Measurements from ENCODE around the gene GPAM.
"Not testable (repeated sequence)": the region's sequence is repeated elsewhere in the genome, so short reads cannot be mapped to it uniquely, and the experiment has no call there.

The GPAM gene

DNA sequence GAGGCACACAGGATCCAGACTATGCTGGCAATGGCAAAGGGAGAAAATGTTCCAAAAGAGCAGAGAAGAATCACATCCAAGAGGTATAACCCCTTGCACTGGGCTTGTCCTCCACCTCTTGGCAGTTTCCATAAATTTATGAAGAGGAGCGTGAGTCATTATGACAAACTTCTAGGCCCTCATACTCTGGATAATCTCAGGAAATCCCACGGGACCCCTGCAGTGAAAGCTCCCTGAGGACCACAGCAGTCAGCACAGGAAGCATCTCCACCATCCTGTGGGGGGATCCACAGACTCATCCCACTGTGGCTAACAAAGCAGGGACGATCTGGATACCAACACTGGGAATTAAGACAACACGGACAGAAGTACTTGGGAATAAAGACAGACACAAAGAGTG lies 30.3 kb upstream of the GPAM start:
- Histone ChIP-seq H3K4me1 (ENCODE audit: control insufficient read depth, insufficient read depth, low read length) (no peaks in the 10 kb centered on the region), H3K4me3 (ENCODE audit: low read length) (no peak overlapping the region), H3K36me3 (ENCODE audit: control insufficient read depth, insufficient read depth, low read length) (no peaks in the 10 kb centered on the region), H3K27me3 (ENCODE audit: control insufficient read depth, insufficient read depth, low read length) (peaks cover 3% of the 10 kb centered on the region), H3K9ac (ENCODE audit: low read length) (no peak overlapping the region), H3K9me3 (ENCODE audit: control insufficient read depth, low read length) (no peaks in the 10 kb centered on the region)

DNA sequence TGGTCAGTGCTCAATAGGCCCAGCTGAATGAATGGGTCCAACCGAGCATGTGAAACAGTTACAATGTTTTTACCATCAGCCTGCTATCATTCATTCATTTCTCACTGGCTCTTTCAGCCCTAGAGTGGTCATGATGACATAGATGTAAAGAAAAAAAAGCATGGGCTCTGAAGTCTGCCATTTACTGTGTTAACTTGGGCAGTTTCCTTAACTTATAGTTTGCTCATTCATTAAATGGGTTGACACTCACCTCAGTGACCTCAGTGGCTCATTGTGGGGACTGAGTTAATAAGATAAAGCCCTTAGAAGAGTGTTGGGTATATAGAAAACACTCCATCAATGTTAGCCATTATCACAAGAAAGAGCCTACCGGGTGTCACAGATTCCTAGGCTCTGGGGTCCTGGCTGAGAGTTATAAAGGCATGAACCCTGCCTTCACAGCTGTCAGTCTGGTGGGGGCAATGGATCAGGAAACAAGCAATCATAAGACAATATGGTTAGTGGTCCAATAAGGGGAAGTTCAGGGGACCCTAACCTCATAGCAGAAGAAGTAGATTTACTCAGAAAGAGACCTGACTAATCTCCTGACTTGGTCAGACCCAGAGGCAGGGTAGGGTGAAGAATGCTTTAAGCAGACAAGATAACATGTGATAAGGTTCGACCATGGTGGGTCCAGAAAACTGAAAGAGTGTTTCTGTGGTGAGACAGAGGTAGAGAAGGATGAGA lies 29.7 kb upstream of the GPAM start:
- Histone ChIP-seq H3K4me1 (ENCODE audit: control insufficient read depth, insufficient read depth, low read length) (no peaks in the 10 kb centered on the region), H3K4me3 (ENCODE audit: low read length) (no peak overlapping the region), H3K9ac (ENCODE audit: low read length) (no peak overlapping the region), H3K9me3 (ENCODE audit: control insufficient read depth, low read length) (no peaks in the 10 kb centered on the region), H3K27me3 (ENCODE audit: control insufficient read depth, insufficient read depth, low read length) (peaks cover 3% of the 10 kb centered on the region), H3K36me3 (ENCODE audit: control insufficient read depth, insufficient read depth, low read length) (no peaks in the 10 kb centered on the region)

DNA sequence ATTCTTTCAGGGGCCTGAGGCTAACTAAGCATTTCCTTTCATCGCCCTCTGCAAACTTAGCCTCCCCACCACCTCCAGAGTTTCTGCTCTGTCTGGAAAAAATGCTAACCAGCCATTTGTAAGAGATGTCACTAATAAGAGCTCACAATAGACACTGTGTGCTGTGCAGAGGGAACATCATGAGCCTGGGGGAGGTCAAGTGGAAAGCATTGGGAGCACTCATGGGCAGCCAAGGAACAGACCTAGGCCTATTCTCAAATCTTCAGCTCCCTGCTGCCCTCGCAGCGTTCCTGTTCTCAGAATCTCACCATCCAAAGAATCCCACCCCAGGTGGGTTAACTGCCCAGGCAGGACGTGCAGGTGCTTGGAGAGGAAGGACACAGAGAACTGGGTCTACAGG lies 27.1 kb upstream of the GPAM start:
- H3K9ac ChIP-seq (ENCODE audit: low read length): no peak overlapping the region
- peaks cover 3% of the 10 kb centered on the region for H3K27me3 ChIP-seq (ENCODE audit: control insufficient read depth, insufficient read depth, low read length)
- H3K9me3 ChIP-seq (ENCODE audit: control insufficient read depth, low read length): no peaks in the 10 kb centered on the region
- H3K4me1 ChIP-seq (ENCODE audit: control insufficient read depth, insufficient read depth, low read length): no peaks in the 10 kb centered on the region
- no peaks in the 10 kb centered on the region for H3K36me3 ChIP-seq (ENCODE audit: control insufficient read depth, insufficient read depth, low read length)
- no peak overlapping the region for H3K4me3 ChIP-seq (ENCODE audit: low read length)

DNA sequence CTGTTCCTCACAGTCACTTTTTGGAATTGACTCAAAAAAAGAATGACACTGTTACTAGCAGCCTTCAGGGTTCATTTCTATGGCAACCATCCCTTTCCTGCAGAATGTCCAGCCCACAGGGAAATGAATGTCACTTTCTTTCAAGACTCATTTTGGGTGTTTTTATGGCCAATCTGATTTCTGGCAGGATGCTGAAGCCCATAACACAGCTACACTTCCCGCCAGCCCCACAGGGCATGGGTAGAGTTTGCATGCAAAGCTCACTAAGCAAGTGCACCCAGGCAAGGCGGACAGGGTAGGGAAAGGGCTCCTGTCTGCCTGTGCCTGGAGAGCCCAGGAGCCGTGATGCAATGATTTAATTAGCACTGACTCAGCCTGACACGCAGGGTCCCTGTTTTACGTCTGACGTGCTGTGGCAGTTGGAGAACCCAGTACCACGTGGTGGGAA lies 26.1 kb upstream of the GPAM start:
- no peaks in the 10 kb centered on the region for H3K9me3 ChIP-seq (ENCODE audit: control insufficient read depth, low read length)
- no peaks in the 10 kb centered on the region for H3K36me3 ChIP-seq (ENCODE audit: control insufficient read depth, insufficient read depth, low read length)
- H3K4me3 ChIP-seq (ENCODE audit: low read length): no peak overlapping the region
- no peaks in the 10 kb centered on the region for H3K4me1 ChIP-seq (ENCODE audit: control insufficient read depth, insufficient read depth, low read length)
- H3K9ac ChIP-seq (ENCODE audit: low read length): no peak overlapping the region
- peaks cover 3% of the 10 kb centered on the region for H3K27me3 ChIP-seq (ENCODE audit: control insufficient read depth, insufficient read depth, low read length)

DNA sequence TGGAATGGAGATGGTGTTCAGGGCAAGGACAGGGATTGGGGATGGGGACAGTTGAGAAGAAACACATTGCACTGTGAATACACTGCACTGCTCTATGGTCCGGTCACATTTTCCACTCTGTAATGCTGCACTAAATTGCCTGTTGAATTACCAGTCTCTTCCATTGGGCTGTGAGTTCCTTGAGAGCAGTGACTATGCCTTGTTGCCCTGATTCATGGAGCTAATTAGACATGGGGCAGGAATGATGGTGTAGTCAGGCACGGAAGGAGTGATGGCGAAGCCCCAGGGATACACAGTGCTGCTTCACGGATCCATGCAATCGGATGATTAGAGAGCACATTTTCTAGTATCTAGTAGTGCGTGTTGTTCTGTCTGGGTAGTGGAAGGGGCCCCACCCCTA lies 25.4 kb upstream of the GPAM start:
- Histone ChIP-seq H3K9me3 (ENCODE audit: control insufficient read depth, low read length) (no peaks in the 10 kb centered on the region), H3K27me3 (ENCODE audit: control insufficient read depth, insufficient read depth, low read length) (no peaks in the 10 kb centered on the region), H3K4me3 (ENCODE audit: low read length) (no peak overlapping the region), H3K9ac (ENCODE audit: low read length) (no peak overlapping the region), H3K36me3 (ENCODE audit: control insufficient read depth, insufficient read depth, low read length) (no peaks in the 10 kb centered on the region), H3K4me1 (ENCODE audit: control insufficient read depth, insufficient read depth, low read length) (no peaks in the 10 kb centered on the region)

DNA sequence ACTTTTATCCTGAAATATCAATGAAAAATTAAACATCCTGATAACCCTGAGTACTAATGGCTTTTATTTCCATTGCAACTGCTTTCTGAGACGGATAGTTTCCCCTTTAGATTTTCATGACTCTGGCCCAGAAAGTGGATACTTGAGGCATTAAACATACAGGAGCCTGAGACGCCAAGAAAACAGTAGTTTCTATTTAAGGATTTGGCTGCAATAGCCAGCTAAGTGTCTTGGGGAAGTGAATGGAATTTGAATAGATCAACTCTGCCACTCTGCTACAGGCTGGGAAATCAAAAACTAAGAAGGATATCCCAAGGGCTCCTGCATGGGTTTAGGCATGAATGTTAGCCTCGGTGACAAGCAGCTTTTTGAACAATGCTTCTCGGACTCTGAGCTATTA lies 24.7 kb upstream of the GPAM start:
- Histone ChIP-seq H3K4me1 (ENCODE audit: control insufficient read depth, insufficient read depth, low read length) (no peaks in the 10 kb centered on the region), H3K36me3 (ENCODE audit: control insufficient read depth, insufficient read depth, low read length) (no peaks in the 10 kb centered on the region), H3K9ac (ENCODE audit: low read length) (no peak overlapping the region), H3K9me3 (ENCODE audit: control insufficient read depth, low read length) (no peaks in the 10 kb centered on the region), H3K4me3 (ENCODE audit: low read length) (no peak overlapping the region), H3K27me3 (ENCODE audit: control insufficient read depth, insufficient read depth, low read length) (no peaks in the 10 kb centered on the region)

DNA sequence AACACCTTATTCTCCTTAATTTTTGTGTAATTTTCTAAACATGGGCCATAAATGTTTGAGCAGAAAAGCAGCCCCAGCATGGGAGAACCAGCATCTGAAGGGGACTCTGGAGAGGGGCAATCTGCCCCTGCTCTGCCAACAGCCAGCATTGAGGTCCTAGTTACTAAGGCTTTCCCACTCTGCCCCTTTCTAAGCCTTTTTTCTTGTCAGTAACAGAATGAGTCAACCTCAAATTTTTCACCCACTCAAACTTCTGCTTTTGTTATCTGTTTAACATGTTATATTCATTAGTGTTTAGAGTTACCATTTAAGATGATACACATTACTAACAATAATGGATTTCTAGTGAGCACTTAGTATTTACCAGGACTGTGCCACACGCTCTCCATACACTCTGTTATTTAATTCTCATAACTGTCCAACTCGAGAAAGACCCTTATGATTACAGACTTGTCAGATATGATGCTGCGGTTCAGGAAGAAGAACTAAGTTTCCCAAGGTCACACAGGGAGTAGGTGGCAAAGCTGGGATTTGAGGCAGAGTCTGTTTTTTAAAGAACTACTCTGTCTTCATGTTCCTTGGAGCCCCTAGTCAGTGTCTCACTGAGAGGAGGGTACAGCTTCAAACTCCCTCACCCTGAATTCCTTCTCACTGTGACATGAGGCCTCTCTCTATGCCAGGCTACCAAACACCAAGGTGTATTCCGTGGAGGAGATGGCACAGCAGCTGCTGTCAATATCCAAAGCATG lies 19.9 kb upstream of the GPAM start:
- H3K9ac ChIP-seq (ENCODE audit: low read length): no peak overlapping the region
- no peak overlapping the region for H3K4me3 ChIP-seq (ENCODE audit: low read length)
- no peaks in the 10 kb centered on the region for H3K4me1 ChIP-seq (ENCODE audit: control insufficient read depth, insufficient read depth, low read length)

DNA sequence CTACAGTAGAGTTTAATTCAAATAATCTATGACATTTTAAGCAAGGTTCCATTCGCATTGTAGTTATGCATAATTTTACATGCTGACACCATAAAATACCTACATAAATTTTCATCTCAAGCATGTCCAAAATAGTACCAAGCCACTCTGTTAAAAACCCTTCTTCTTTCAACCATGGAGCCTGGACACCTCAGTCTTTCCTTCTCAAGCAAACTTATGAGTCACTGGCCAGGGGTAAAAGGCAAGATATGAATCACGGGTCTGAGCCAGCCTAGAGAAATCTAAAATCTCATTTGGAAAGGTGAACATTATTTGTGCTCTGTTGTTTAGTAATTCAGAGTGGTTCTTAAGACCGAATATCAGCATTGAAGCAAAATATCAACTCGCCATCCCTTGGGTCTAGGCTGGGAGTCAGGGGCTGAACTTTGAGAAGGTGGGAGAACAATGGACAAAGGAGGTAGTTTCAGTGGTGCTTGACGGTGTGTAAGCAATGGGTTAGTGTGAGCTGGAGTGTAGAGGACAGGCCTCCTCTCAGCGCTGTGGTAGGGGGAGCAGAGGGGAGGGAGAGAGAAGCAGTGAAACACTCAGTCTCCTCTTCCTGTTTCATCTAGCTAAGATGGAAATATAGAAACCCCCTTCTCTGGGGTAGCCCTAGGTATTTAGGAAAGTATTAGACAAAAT lies 19.1 kb upstream of the GPAM start:
- Histone ChIP-seq H3K9ac (ENCODE audit: low read length) (no peak overlapping the region), H3K4me3 (ENCODE audit: low read length) (no peak overlapping the region), H3K9me3 (ENCODE audit: control insufficient read depth, low read length) (no peaks in the 10 kb centered on the region), H3K36me3 (ENCODE audit: control insufficient read depth, insufficient read depth, low read length) (no peaks in the 10 kb centered on the region), H3K4me1 (ENCODE audit: control insufficient read depth, insufficient read depth, low read length) (no peaks in the 10 kb centered on the region), H3K27me3 (ENCODE audit: control insufficient read depth, insufficient read depth, low read length) (no peaks in the 10 kb centered on the region)

More for the DNA sequence above, 19.9 kb upstream of the GPAM start:
- Histone ChIP-seq H3K36me3 (ENCODE audit: control insufficient read depth, insufficient read depth, low read length) (no peaks in the 10 kb centered on the region), H3K27me3 (ENCODE audit: control insufficient read depth, insufficient read depth, low read length) (no peaks in the 10 kb centered on the region), H3K9me3 (ENCODE audit: control insufficient read depth, low read length) (no peaks in the 10 kb centered on the region)

DNA sequence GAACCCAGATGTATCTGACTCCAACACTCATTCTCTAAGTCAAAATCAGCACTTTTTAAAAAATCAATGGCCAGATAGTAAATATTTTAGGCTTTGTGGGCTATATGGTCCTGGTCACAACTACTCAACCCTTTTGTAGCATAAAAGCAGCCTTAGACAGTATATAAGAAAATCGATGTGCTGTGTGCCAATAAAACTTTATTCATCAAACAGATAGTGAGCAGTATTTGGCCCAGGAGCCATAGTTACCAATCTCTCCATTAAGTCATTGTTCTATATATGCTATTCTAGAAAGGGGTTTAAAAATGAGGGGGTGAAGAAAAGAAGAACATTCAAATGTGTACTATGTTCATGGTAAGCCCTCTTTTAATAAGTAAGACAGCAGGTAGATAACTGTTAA lies 18.5 kb upstream of the GPAM start:
- no peaks in the 10 kb centered on the region for H3K9me3 ChIP-seq (ENCODE audit: control insufficient read depth, low read length)
- H3K9ac ChIP-seq (ENCODE audit: low read length): no peak overlapping the region
- no peak overlapping the region for H3K4me3 ChIP-seq (ENCODE audit: low read length)
- no peaks in the 10 kb centered on the region for H3K36me3 ChIP-seq (ENCODE audit: control insufficient read depth, insufficient read depth, low read length)
- H3K27me3 ChIP-seq (ENCODE audit: control insufficient read depth, insufficient read depth, low read length): no peaks in the 10 kb centered on the region
- no peaks in the 10 kb centered on the region for H3K4me1 ChIP-seq (ENCODE audit: control insufficient read depth, insufficient read depth, low read length)

DNA sequence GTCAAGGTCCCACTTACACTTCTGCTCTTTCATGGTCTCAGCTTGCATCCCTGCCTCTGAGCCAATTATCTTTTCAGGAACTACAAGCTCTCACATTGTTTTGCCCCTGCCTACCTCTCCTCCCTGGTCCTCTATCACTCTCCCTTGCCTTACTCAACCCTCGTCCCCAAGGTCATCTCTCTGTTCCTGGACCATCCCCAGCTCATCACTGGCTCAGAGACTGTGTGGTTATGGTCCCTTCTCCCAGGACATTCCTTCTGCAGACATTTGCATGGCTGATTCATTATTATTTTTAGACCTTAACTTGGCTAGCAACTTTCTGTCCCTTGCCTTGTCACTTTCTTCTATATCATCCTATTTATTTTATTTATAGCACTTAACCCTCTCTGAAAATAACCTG lies 17.8 kb upstream of the GPAM start:
- Histone ChIP-seq H3K36me3 (ENCODE audit: control insufficient read depth, insufficient read depth, low read length) (no peaks in the 10 kb centered on the region), H3K27me3 (ENCODE audit: control insufficient read depth, insufficient read depth, low read length) (no peaks in the 10 kb centered on the region), H3K9me3 (ENCODE audit: control insufficient read depth, low read length) (no peaks in the 10 kb centered on the region), H3K4me3 (ENCODE audit: low read length) (no peak overlapping the region), H3K9ac (ENCODE audit: low read length) (no peak overlapping the region), H3K4me1 (ENCODE audit: control insufficient read depth, insufficient read depth, low read length) (no peaks in the 10 kb centered on the region)

DNA sequence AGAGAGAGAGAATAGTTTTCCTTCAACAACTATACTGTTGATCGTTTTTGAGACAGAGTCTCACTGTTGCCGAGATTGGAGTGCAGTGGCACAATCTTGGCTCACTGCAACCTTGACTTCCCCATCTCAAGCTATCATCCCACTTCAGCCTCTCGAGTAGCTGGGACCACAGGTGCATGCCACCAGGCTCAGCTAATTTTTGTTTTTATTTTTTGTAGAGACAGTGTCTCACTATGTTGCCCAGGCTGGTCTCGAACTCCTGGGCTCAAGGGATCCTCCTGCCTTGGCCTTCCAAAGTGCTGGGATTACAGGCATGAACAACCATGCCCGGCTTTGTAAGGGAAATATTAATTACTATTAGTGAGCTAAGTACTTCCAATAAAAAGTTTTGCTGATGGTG lies 16.7 kb upstream of the GPAM start:
- not testable (repeated sequence) for H3K9ac ChIP-seq (ENCODE audit: low read length); H3K27me3 ChIP-seq (ENCODE audit: control insufficient read depth, insufficient read depth, low read length); H3K4me1 ChIP-seq (ENCODE audit: control insufficient read depth, insufficient read depth, low read length); H3K9me3 ChIP-seq (ENCODE audit: control insufficient read depth, low read length); H3K36me3 ChIP-seq (ENCODE audit: control insufficient read depth, insufficient read depth, low read length); H3K4me3 ChIP-seq (ENCODE audit: low read length)

DNA sequence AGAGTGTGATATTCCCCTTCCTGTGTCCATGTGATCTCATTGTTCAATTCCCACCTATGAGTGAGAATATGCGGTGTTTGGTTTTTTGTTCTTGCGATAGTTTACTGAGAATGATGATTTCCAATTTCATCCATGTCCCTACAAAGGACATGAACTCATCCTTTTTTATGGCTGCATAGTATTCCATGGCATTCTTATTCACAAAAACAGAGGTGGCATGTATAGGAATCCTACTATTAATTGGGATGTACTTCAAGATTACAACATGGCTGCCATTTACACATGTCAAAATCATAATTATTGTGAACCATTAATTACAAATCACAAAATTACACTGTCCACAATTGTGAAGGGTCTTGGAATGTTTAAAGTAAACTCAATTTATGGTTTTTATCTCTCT lies 14.1 kb upstream of the GPAM start:
- H3K9me3 ChIP-seq (ENCODE audit: control insufficient read depth, low read length); H3K36me3 ChIP-seq (ENCODE audit: control insufficient read depth, insufficient read depth, low read length); H3K4me1 ChIP-seq (ENCODE audit: control insufficient read depth, insufficient read depth, low read length); H3K27me3 ChIP-seq (ENCODE audit: control insufficient read depth, insufficient read depth, low read length); H3K9ac ChIP-seq (ENCODE audit: low read length); H3K4me3 ChIP-seq (ENCODE audit: low read length): not testable (repeated sequence)
